ENCODE results near the gene FHIT. TPM values are rescaled to one million over a fixed set of nuclear protein-coding genes. Genes with fewer than 3 reads are reported as not detected.

The FHIT gene
- total RNA-seq, 1 experiment from 2014 or later = 0.39 TPM

GRCh38 chr3:60107275-60107674 is 1144.0 kb downstream of the FHIT start:
- no peak for DNase-seq (ENCODE audit: low read depth)

DNA sequence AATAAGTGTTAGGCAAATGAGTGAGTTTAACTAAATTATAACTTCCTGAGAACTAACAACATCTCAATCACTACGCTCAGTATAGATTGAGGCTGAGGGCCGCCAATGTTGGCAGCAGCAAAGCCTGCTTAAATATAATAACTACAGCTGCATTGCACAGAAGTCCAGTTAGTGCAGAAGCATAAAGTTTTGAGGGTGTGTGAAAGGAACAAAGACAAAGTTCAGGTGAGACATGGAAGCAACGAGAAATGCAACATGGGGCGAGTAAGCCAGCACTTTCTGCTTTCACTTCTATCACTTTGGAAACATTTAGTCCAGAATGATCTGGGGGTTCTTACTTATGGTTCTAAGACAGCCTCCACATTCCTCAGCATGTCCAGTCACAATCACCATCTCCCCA is 1149.1 kb downstream of the FHIT start:
- DNase-seq (ENCODE audit: low read depth) = no peak

- no peak for DNase-seq (ENCODE audit: low read depth)
These were observed 1149.6 kb downstream of the FHIT start for GRCh38 chr3:60101621-60102020.

DNA sequence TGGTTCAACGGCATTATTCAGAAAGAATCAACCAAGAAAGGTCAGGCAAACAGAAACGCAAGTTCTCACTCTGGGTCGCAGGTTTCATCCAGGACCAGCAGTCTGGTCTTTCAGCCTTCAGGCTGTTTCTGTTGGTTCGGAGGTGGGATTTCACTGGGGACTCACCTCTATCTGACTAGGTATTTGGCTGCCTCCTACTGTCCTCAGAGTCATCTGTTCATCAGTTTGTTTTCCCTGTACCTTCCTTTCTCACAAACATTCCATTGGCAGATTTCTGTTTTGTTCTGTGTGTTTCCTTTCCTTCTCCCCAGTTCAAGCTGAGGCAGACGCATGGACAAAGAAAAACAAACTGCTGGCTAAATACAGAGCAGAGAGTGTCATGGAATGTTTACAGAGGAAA is 1154.8 kb downstream of the FHIT start:
- no peak for DNase-seq (ENCODE audit: low read depth)

DNA sequence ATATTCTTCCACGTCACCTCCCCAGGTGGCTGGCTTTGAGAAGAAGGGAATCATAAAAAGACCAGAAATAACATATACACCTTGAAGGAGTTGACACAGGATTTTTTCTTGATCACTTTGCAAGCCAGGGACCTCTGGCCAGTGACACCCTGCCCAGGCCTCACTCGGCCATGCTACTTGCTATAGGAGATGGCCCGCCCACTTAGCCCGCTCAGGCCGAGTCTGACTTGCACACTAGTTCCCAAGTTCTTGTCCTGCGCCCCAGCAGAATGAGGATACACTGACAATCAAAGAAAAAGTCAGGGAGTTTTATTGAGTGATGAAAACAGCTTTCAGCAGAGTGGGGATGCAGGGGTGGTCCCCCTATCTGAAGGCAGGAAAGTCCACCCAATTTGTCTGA is 1155.3 kb downstream of the FHIT start:
- DNase-seq (ENCODE audit: low read depth) = no peak

- DNase-seq (ENCODE audit: low read depth) = no peak
These were observed 1155.7 kb downstream of the FHIT start for GRCh38 chr3:60095516-60095915.

DNA sequence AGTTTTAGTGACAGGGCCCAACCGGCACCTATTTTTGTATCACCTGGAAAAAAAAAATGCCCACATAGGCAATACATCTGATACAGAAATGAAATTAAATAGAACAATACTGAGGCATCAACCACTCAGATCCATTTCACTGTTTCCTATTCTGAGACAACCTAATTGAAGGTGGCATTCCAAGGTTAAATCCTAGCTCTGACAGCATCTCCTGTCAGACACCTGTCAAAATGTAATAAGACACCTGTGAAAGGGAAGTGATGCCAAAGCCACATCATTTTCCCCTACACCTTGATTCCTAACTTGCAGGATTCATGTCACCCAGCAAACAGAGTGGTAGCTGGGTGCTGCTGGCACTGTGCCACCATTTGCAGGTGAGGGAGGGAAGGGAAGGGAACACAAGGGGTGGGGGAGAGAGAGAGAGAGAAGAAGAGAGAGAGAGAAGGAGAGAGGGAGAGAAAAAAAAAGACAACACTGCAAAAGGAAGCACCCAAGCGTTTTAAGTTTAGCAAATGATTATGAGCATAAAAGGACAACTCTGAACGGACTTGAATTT is 1156.8 kb downstream of the FHIT start:
- no peak for DNase-seq (ENCODE audit: low read depth)

DNA sequence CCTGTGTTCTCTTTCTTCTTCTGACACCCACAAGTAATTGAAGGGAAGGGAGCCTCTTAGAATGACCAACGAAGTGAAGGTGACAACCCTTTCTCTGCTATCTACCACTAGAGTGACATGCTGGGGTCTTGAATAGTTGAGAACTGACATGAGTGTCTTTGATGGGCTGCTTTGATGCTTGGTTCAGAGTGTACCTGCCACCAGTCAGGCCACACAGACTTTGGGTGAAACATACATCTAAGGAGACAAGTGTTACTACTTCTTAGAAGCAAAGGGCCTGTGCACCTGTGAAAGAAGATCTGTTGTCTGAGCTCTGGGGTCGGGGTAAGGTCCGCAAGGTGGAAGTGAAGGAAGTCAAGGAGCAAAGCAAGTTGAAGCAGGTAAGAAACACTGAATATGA is 1160.7 kb downstream of the FHIT start:
- DNase-seq (ENCODE audit: low read depth) = no peak

DNA sequence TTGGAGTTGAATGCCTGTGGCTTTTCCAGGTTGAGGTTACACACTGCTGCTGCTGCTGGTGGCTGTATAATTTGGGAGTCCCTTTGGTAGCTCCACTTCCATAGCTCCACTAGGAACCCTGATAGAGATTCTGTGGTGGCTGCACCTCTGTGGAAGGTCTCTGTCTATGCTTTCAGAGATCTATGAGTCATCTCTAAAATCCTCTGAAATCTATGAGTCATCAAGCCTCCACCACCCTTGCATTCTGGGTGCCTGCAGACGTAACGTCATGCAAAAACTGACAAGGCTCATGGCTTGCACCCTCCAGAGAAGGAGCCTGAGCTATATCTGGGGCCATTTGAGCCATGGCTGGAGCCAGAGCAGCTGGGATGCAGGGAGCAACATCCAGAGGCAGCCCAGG is 1164.4 kb downstream of the FHIT start:
- DNase-seq (ENCODE audit: low read depth) = peak; percentile 79

GRCh38 chr3:60085649-60086048 is 1165.6 kb downstream of the FHIT start:
- no peak for DNase-seq (ENCODE audit: low read depth)

DNA sequence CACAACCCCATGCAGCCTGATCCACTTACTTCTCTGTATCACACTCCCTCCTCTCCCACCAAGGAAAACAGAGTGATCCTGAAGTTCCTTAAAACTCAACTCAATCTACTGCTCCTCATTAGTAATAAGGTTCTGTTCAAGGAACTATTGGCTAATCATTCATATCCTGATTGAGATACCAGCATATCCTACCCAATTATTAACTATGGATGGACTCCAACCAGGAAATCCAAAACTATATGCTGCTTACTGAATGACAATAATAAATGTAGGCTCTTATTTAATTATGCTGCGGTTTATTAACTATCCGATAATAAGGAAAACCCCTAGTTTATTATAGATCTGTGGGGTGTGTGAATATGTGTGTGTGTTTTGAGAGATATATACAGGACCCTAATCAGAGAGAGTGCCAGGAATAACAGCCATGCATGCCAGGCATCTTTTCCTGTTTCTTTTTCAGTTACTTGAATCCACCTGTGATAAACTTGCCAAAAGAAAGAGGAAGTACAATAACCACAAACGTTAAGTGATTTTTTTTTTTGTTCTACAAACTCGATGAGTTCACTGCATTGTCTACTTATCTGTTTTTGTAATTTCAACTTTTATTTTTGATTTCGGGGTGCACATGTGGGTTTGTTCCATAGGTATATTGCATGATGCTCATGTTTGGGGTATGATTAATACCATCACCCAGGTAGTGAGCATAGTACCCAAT is 1169.7 kb downstream of the FHIT start:
- DNase-seq (ENCODE audit: low read depth) = no peak

DNA sequence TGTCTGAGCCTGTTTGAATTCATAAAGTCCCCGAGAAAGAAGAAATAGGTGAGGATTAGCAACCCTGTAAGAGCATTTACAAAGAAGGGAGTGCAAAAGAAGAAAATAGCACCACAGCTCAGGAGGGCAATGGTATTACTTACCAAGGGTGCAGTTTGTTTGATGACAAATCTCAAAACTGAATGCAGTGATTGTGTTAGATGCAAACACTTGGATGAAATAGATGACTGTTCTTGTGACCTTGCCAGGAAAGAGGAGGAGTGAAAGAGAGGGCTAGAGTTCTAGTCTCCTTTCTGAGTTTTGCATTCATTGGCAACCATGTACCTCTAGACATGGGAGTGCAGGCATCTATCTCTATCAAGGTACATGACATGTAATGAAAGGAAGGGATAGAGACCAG is 1170.6 kb downstream of the FHIT start:
- peak; percentile 7 for DNase-seq (ENCODE audit: low read depth)

DNA sequence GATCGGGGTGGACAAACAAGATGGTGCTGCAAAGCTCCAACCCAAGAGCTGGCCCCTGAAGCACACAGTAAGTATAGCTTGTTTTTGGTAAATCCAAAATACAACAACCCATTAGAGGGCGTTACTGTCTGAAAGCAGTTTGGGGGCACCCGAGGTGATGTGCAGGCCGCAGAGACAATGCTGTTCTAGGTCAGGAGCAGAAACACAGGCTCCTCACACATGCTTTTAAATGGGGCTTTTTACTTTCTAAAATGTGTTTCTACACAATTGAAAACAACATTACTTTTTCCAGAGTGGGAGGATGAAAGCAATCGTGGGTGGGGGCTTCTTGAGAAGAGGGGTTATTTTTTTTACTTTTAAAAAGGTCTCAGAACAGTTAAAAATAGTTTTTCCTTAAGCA is 1172.2 kb downstream of the FHIT start:
- DNase-seq (ENCODE audit: low read depth) = no peak

DNA sequence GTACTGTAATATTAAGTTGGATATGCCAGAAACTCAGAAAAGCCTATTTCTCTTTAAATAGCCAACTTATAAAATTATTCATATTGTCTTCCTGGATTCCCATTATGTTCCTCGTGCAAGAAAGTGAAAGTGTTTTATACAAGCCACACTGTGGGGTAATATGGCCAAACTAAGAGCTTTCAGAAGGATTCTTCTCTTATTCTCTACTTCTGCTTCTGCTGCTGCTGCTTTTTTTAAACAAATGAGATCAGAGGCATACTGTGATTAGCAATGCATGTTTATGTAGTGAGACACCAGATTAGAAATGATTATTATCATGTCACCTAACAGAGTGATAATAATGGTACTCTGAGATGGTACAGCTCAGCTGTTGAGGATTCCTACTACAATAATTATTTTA is 1174.9 kb downstream of the FHIT start:
- DNase-seq (ENCODE audit: low read depth) = no peak

DNA sequence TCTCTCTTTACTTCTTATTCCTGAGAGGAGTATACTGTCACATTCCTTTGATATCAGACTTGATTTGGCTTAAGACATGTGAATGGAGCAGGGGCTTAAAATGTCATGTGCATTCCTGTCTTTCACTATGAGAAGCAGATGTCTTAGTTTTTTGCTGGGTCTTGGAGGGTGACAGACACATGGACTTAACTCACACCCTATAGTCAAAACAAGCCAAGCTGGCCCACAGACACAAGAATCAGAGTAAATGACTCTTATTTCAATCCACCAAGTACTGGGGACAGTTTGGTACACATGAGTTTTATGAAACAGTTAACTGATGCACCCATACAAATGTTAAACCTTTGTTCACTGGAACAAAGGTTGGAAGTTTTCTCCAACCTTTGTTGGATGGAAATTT is 1177.3 kb downstream of the FHIT start:
- no peak for DNase-seq (ENCODE audit: low read depth)

- no peak for DNase-seq (ENCODE audit: low read depth)
These were observed 1178.0 kb downstream of the FHIT start for GRCh38 chr3:60073228-60073627.

GRCh38 chr3:60070366-60070765 is 1180.9 kb downstream of the FHIT start:
- DNase-seq (ENCODE audit: low read depth) = no peak

GRCh38 chr3:60065227-60065868 is 1185.9 kb downstream of the FHIT start:
- DNase-seq (ENCODE audit: low read depth) = no peak

DNA sequence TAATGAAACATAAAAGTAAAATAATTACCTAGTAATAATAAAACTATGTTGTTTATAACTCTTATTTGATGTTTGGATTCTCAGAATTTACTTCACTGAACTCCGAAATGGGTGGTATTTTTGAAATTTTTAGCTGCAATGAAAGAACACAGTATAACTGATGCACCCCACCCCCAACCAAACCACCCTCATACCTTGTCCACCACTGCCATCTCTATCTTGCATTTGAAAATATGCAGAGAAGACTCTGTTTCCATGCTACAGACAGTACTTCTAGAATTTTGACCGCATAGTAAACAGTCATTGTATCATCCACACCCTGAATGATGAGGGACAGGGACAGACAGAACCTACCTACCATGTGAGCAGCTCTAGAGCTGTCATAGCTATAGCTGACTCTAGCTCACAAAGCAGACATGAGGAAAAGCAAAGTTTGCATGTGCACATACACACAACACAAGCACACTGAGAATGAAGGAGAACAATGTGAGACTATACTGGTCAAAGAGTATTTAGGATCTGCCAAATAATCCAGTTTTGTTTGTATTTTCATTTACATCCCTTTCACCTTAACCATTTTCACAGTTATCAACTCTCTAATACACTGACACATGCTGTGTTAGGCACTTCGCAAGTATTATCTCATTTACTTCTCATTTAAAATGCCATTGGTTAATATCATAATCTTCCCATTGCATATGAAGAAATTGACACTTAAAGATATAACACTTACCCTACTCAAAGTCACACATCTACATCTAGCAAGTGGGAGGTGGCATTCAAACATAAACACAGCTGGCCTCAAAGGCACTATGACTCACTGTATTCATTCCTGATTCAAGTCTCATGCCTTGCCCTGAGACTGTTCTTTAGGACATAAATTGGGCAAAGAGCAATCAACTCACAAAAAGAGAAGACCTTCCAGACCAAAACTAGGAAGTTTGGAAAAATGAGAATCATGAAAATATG is 1186.8 kb downstream of the FHIT start:
- DNase-seq (ENCODE audit: low read depth) = peak; percentile 73

DNA sequence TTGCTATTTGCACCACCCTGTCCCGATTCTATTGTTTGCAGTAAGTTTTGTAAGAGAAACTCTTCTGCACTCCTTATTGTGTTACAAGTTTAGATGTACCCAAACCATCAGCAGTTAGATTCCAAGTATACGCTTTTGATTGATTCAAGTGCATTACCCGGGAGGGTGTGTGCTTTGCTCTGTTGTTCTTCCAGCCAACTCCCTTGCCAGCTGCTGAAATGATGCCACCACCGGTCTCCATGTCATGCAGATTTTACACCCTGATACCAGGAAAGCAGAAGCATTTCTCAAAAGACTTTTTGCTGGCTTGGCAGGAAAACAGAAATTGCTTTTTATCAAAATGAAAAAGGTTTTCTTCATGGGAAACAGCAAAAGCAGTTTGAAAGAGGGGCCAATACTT is 1194.8 kb downstream of the FHIT start:
- DNase-seq (ENCODE audit: low read depth) = no peak

DNA sequence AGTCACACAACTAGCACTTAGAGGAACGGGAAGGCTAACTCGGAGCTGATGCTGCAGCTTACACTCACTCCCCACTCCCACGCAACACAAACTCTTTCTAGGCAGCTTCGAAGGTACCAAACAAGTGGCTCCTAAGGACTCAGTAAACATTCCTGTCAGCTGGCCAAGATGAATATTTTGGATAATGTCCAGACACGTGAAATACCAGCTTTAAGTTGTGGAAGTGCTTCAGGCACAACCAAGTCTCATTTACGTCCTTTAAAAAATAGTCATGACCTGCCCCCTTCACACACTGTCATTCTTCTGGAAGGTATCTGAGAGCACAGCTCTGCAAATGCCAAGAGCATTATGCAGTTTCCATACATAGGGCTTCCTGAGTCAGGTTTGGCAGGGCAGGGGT is 1195.5 kb downstream of the FHIT start:
- DNase-seq (ENCODE audit: low read depth) = peak; percentile 2

All from M059J (cell line).